Liver (tissue), 9 donors: ENCODE data around the gene C1QL1. TPM values are rescaled to one million over a fixed set of nuclear protein-coding genes. Genes with fewer than 3 reads are reported as not detected.

Experiments
- DNase-seq: peaks from one replicate; pipeline ENCODE4 v3.0.0-alpha.2; 2017; ENCODE audit warnings: low spot score
- H3K27ac ChIP-seq, 2 donors: one replicate each; pipeline ENCODE4 v1.7.0; 2013; ENCODE audit warnings: inconsistent platforms in 2 of 2, low read length in 2 of 2, control low read depth in 1 of 2, low read depth in 1 of 2, mild to moderate bottlenecking in 1 of 2
- H3K27me3 ChIP-seq, 4 donors: one replicate each; pipeline versions ENCODE4 v1.6.1 to v1.7.0; 2013; ENCODE audit warnings: low read length in 3 of 4, inconsistent platforms in 1 of 4, mild to moderate bottlenecking in 1 of 4, moderate library complexity in 1 of 4; ENCODE audit not compliant: control insufficient read depth in 4 of 4, insufficient read depth in 4 of 4
- H3K36me3 ChIP-seq, 4 donors: one replicate each; pipeline versions ENCODE4 v1.6.1 to v1.7.0; 2013; ENCODE audit warnings: low read length in 3 of 4, mild to moderate bottlenecking in 3 of 4, low read depth in 1 of 4, moderate library complexity in 1 of 4; ENCODE audit not compliant: control insufficient read depth in 4 of 4, insufficient read depth in 3 of 4
- H3K4me1 ChIP-seq, 4 donors: one replicate each; pipeline versions ENCODE4 v1.6.1 to v1.7.0; 2013; ENCODE audit warnings: low read length in 3 of 4, mild to moderate bottlenecking in 3 of 4, moderate library complexity in 1 of 4; ENCODE audit not compliant: control insufficient read depth in 4 of 4, insufficient read depth in 4 of 4
- H3K4me3 ChIP-seq, 3 donors: one replicate each; pipeline versions ENCODE4 v1.6.1 to v1.7.0; 2013; ENCODE audit warnings: low read length in 3 of 3, control low read depth in 1 of 3, low read depth in 1 of 3, mild to moderate bottlenecking in 1 of 3
- H3K9ac ChIP-seq, 2 donors: one replicate each; pipeline ENCODE4 v1.7.0; 2013; ENCODE audit warnings: low read length in 2 of 2, mild to moderate bottlenecking in 2 of 2, moderate library complexity in 2 of 2, control low read depth in 1 of 2, low read depth in 1 of 2
- H3K9me3 ChIP-seq, 4 donors: one replicate each; pipeline versions ENCODE4 v1.6.1 to v1.7.0; 2013; ENCODE audit warnings: low read length in 3 of 4; ENCODE audit not compliant: control insufficient read depth in 4 of 4
- CTCF ChIP-seq: fragments of 150-350 bp; IDR thresholded peaks from 2 replicates; pipeline ENCODE4 v1.5.1; 2017; ENCODE audit warnings: improper control_type of control experiment, low read depth, low read length; ENCODE audit not compliant: missing input control
- EGR1 ChIP-seq, 2 donors: IDR thresholded peaks; 2 replicates each; pipeline ENCODE4 v1.6.1; 2016 to 2018; ENCODE audit warnings: antibody characterized with exemption in 2 of 2, low read depth in 2 of 2
- FOXA1 ChIP-seq: IDR thresholded peaks from 2 replicates; pipeline ENCODE4 v1.6.1; 2016; ENCODE audit warnings: antibody characterized with exemption
- FOXA2 ChIP-seq: IDR thresholded peaks from 2 replicates; pipeline ENCODE4 v1.6.1; 2016; ENCODE audit warnings: antibody characterized with exemption
- GABPA ChIP-seq, 2 donors: IDR thresholded peaks in 1 of 2; conservative IDR thresholded peaks in 1 of 2; 2 replicates each; pipeline ENCODE4 v1.6.1; 2016; ENCODE audit warnings: antibody characterized with exemption in 2 of 2, mild to moderate bottlenecking in 1 of 2, moderate library complexity in 1 of 2
- HNF4A ChIP-seq, 2 donors: conservative IDR thresholded peaks; 2 replicates each; pipeline ENCODE4 v1.6.1; 2016; ENCODE audit warnings: antibody characterized with exemption in 2 of 2, mild to moderate bottlenecking in 2 of 2
- HNF4G ChIP-seq: IDR thresholded peaks from 2 replicates; pipeline ENCODE4 v1.6.1; 2016; ENCODE audit warnings: antibody characterized with exemption
- JUND ChIP-seq, 2 donors: IDR thresholded peaks; 2 replicates each; pipeline ENCODE4 v1.6.1; 2016; ENCODE audit warnings: antibody characterized with exemption in 2 of 2
- MAX ChIP-seq: IDR thresholded peaks from 2 replicates; pipeline ENCODE4 v1.6.1; 2016; ENCODE audit warnings: antibody characterized with exemption
- SP1 ChIP-seq: IDR thresholded peaks from 2 replicates; pipeline ENCODE4 v1.6.1; 2018; ENCODE audit warnings: antibody characterized with exemption, mild to moderate bottlenecking
- TAF1 ChIP-seq: conservative IDR thresholded peaks from 2 replicates; pipeline ENCODE4 v1.6.1; 2016; ENCODE audit warnings: antibody characterized with exemption, mild to moderate bottlenecking
- YY1 ChIP-seq: IDR thresholded peaks from 2 replicates; pipeline ENCODE4 v1.6.1; 2016; ENCODE audit warnings: antibody characterized with exemption, mild to moderate bottlenecking
- ZBTB33 ChIP-seq: IDR thresholded peaks from 2 replicates; pipeline ENCODE4 v1.6.1; 2016; ENCODE audit warnings: antibody characterized with exemption
- WGBS: extraction: QIAGEN DNeasy Blood & Tissue Kit; methylation state at CpG from one replicate; pipeline ENCODE4 v1.1.7; 2013; 5-methylcytosine and 5-hydroxymethylcytosine counted together
- polyA plus RNA-seq, 2 donors: library from polyadenylated mRNA; stranded (reverse) in 1 of 2; unstranded in 1 of 2; fragments of 200-250 nt in 1 of 2; fragments of >200 nt in 1 of 2; fragmentation: Nextera tagmentation in 1 of 2; extraction: Ambion mirVana in 1 of 2; gene quantifications; one replicate each; pipeline versions ENCODE4 v1.2.1 to v1.2.3, GENCODE V29; 2013 to 2015
- total RNA-seq, 2 donors: library from RNA; depleted of rRNA; stranded (reverse); fragments of >200 nt; gene quantifications; one replicate each; pipeline ENCODE4 v1.2.3, GENCODE V29; 2014
- TF ChIP-seq, protein P1 (sequence below): IDR thresholded peaks from 2 replicates; pipeline ENCODE4 v1.6.1; 2016; ENCODE audit warnings: antibody characterized with exemption
- TF ChIP-seq, protein P2 (sequence below): IDR thresholded peaks from 2 replicates; pipeline ENCODE4 v1.6.1; 2016; ENCODE audit warnings: antibody characterized with exemption, mild to moderate bottlenecking
- donor health status: healthy.
- donor health status: healthy.
- donor health status: healthy.
- donor health status: healthy.
- donor health status: healthy.

The C1QL1 gene
- total and polyA plus RNA-seq, 4 donors, result 0.17 to 0.57 (median 0.23) TPM; not detected in 1

- Histone ChIP-seq H3K27me3 (no peaks in the 10 kb centered on the region), H3K27ac (no peak overlapping the region), H3K4me1 (no peaks in the 10 kb centered on the region), H3K9ac (no peak overlapping the region), H3K4me3 (no peak overlapping the region), H3K9me3 (no peaks in the 10 kb centered on the region), H3K36me3 (no peaks in the 10 kb centered on the region)
- WGBS, result 97% methylated on average over 8 of the region's 8 CpGs
- TF ChIP-seq CTCF (no peak), MAX (no peak), HNF4A (conservative IDR thresholded peaks at IDR 0.05) (no peak), EGR1 (IDR thresholded peaks at IDR 0.05; ENCODE audit: low read depth in 2 of 2) (no peak), JUND (IDR thresholded peaks at IDR 0.05) (no peak), TAF1 (no peak), ZBTB33 (no peak), HNF4G (no peak), FOXA1 (no peak), FOXA2 (no peak), SP1 (no peak), GABPA (IDR thresholded peaks at IDR 0.05 in 1 of 2, conservative IDR thresholded peaks at IDR 0.05 in 1 of 2) (no peak)
- TF ChIP-seq, protein P1, sequence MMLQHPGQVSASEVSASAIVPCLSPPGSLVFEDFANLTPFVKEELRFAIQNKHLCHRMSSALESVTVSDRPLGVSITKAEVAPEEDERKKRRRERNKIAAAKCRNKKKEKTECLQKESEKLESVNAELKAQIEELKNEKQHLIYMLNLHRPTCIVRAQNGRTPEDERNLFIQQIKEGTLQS, result no peak
- TF ChIP-seq, protein P2, sequence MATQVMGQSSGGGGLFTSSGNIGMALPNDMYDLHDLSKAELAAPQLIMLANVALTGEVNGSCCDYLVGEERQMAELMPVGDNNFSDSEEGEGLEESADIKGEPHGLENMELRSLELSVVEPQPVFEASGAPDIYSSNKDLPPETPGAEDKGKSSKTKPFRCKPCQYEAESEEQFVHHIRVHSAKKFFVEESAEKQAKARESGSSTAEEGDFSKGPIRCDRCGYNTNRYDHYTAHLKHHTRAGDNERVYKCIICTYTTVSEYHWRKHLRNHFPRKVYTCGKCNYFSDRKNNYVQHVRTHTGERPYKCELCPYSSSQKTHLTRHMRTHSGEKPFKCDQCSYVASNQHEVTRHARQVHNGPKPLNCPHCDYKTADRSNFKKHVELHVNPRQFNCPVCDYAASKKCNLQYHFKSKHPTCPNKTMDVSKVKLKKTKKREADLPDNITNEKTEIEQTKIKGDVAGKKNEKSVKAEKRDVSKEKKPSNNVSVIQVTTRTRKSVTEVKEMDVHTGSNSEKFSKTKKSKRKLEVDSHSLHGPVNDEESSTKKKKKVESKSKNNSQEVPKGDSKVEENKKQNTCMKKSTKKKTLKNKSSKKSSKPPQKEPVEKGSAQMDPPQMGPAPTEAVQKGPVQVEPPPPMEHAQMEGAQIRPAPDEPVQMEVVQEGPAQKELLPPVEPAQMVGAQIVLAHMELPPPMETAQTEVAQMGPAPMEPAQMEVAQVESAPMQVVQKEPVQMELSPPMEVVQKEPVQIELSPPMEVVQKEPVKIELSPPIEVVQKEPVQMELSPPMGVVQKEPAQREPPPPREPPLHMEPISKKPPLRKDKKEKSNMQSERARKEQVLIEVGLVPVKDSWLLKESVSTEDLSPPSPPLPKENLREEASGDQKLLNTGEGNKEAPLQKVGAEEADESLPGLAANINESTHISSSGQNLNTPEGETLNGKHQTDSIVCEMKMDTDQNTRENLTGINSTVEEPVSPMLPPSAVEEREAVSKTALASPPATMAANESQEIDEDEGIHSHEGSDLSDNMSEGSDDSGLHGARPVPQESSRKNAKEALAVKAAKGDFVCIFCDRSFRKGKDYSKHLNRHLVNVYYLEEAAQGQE, result no peak
- DNase-seq, result no peak
Observed at GRCh38 chr17:44932096-44932786, 35.9 kb downstream of the C1QL1 start.

- Histone ChIP-seq H3K9ac (no peak overlapping the region), H3K4me1 (no peaks in the 10 kb centered on the region), H3K27ac (no peak overlapping the region), H3K9me3 (no peaks in the 10 kb centered on the region), H3K36me3 (no peaks in the 10 kb centered on the region), H3K4me3 (no peak overlapping the region), H3K27me3 (no peaks in the 10 kb centered on the region)
- WGBS, result 93% methylated on average over 5 of the region's 5 CpGs
- no peak for TF ChIP-seq JUND (IDR thresholded peaks at IDR 0.05)
- TF ChIP-seq HNF4G, result no peak
- TF ChIP-seq, protein P1, result no peak
- TF ChIP-seq HNF4A (conservative IDR thresholded peaks at IDR 0.05), result no peak
- no peak for TF ChIP-seq YY1
- no peak for TF ChIP-seq CTCF
- no peak for DNase-seq
Observed at GRCh38 chr17:44931376-44931775, 36.7 kb downstream of the C1QL1 start.
